ENCODE data around the gene SMIM14.

DNA sequence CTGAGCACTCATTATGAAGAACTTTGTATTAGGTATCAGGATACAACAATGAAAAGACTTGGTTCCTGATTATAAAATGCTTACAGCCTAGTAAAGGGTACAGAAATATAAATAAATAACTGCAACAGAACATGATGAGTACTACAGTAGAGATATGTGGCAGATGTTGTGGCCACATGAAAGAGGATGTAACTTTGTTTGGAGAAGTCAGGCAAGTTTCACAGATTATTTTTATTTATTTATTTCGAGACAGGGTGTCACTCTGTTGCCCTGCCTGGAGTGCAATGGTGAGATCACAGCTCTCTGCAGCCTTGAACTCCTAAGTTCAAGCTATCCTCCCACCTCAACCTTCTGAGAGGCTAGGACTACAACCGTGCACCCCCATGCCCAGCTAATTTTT lies 43.5 kb upstream of the SMIM14 start:
- TF ChIP-seq TAF1 (IDR thresholded peaks at IDR 0.05; ENCODE audit: borderline replicate concordance, insufficient read depth, low read length): no peak
- TF ChIP-seq SIN3A (IDR thresholded peaks at IDR 0.05; ENCODE audit: borderline replicate concordance, insufficient read depth, low read length): no peak
- TF ChIP-seq, protein P1, sequence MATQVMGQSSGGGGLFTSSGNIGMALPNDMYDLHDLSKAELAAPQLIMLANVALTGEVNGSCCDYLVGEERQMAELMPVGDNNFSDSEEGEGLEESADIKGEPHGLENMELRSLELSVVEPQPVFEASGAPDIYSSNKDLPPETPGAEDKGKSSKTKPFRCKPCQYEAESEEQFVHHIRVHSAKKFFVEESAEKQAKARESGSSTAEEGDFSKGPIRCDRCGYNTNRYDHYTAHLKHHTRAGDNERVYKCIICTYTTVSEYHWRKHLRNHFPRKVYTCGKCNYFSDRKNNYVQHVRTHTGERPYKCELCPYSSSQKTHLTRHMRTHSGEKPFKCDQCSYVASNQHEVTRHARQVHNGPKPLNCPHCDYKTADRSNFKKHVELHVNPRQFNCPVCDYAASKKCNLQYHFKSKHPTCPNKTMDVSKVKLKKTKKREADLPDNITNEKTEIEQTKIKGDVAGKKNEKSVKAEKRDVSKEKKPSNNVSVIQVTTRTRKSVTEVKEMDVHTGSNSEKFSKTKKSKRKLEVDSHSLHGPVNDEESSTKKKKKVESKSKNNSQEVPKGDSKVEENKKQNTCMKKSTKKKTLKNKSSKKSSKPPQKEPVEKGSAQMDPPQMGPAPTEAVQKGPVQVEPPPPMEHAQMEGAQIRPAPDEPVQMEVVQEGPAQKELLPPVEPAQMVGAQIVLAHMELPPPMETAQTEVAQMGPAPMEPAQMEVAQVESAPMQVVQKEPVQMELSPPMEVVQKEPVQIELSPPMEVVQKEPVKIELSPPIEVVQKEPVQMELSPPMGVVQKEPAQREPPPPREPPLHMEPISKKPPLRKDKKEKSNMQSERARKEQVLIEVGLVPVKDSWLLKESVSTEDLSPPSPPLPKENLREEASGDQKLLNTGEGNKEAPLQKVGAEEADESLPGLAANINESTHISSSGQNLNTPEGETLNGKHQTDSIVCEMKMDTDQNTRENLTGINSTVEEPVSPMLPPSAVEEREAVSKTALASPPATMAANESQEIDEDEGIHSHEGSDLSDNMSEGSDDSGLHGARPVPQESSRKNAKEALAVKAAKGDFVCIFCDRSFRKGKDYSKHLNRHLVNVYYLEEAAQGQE (IDR thresholded peaks at IDR 0.05; ENCODE audit: insufficient read depth in 1 of 2, low read depth in 2 of 2, low read length in 2 of 2): no peak
- TF ChIP-seq POLR2AphosphoS5 (IDR thresholded peaks at IDR 0.05; ENCODE audit: low read depth, low read length): no peak
- no peak for TF ChIP-seq FOXP2 (optimal IDR thresholded peaks at IDR 0.05; ENCODE audit: borderline replicate concordance, extremely low read depth, extremely low read length, insufficient read depth)
